Activated T-cell treated with anti-CD3 and anti-CD28 coated beads for 4 hours (primary cell): Measurements from ENCODE around the gene HEMK1.

Experiments
- DNase-seq: peaks from one replicate; pipeline ENCODE4 v3.0.0-alpha.2; 2020

HEMK1 gene, protein sequence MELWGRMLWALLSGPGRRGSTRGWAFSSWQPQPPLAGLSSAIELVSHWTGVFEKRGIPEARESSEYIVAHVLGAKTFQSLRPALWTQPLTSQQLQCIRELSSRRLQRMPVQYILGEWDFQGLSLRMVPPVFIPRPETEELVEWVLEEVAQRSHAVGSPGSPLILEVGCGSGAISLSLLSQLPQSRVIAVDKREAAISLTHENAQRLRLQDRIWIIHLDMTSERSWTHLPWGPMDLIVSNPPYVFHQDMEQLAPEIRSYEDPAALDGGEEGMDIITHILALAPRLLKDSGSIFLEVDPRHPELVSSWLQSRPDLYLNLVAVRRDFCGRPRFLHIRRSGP

DNA sequence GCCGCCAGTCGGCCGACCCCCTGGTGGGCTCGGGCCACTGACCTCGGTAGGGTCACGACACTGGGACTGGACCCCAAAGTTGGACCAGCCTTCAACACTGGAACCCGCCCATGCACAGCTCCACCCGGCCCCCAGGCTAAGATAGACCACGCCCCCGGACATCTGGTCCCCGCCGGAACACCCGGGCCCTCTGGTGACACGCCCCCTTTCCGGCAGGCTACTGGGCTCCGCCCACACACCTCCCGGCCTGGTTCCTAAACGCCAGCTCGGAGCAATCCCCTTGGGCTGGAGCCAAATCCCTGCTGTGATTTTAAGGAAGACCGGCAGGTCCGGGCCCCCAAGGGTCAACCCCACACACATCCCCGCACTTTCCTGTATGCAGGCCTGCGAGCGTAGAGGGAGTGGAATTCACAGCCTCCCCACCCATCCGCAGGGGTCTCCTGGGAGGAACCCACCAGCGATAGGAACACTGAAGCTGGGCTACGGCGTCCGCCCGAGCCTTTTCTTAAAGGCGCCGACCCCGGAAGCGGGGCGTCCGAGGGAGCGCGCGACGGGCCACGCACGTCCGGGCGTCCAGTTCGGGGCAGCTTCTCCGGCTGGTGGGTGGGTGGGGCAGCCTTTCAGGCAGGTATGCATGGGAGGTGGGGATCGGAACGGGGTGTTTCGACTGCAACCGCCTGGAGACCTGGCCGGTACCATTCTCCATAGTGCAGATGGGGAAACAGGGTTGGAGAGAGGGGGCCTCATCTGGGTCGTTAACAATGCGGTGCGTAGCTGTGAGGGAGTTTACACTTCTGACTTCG is at the start of gene HEMK1:
Gene HEMK1 (plus strand): TSS at position 576 of the 803 bp plus-strand sequence. CDS start 1,583 bp downstream, outside the sequence.
- DNase-seq: peak; percentile 88

GRCh38 chr3:50520849-50521248 is 48.5 kb upstream of the HEMK1 start:
- DNase-seq: no peak

DNA sequence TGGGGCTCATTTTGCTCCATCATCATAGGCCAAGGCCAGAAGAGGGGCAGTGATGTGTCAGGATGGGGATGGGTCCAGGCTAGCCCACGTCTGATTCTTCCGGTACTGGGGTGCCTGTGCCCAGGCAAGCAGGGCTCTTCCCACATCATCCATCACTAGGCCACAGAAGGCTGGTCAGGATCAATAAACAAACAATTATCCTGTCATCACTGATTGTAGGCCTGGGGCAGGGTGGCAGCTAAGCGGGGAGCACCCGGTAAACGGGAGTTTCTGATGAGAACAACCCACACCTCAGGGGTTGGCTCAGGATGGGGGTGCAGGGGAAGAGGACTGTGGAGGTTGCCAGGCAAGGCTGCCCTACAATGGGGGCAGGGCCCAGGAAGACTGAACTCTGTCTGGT is 47.8 kb upstream of the HEMK1 start:
- no peak for DNase-seq

DNA sequence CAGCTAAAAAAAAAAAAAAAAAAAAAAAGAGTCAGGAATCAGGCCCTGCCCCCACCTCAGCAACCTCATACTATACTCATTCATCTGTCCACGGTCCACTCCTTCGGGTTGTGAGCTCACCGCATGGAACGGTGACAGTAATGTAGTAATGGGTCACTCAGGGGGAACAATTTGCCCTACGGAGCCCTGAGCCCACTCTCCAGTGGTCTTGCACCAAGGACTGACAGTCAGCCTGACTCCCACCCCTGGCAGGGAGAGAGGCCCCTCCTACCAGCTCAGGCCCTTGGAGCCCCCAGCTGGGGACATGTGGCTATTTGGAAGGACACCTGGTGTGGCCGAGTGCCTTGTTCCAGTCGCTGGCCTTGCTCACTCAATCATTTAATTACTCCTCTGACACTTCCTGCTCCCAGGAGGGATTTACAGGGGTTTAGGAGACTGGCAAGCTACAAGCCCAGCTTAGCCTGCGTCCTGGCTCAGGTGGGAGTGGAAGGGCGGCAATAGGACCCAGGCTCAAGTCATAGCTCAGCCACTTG is 46.0 kb upstream of the HEMK1 start:
- DNase-seq: no peak

DNA sequence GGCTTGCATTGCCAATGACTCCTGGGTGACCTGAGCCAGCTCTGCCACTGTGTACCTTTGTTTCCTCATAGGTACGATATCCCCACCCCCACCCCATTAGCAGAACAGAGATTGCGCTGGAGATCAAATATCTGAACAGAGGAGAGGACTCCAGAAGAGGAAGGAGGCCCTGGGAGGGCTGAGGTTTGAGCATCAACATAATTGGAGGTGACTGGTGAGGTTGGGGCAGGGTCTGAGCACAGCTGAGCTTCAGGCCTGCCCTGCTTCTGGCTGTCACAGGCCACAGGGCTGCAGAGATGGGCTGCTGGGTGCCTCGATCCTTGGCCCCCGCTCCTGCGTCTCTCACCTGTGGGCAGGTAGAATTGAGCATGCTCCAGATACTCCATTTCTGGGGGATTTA is 44.6 kb upstream of the HEMK1 start:
- DNase-seq: no peak

DNA sequence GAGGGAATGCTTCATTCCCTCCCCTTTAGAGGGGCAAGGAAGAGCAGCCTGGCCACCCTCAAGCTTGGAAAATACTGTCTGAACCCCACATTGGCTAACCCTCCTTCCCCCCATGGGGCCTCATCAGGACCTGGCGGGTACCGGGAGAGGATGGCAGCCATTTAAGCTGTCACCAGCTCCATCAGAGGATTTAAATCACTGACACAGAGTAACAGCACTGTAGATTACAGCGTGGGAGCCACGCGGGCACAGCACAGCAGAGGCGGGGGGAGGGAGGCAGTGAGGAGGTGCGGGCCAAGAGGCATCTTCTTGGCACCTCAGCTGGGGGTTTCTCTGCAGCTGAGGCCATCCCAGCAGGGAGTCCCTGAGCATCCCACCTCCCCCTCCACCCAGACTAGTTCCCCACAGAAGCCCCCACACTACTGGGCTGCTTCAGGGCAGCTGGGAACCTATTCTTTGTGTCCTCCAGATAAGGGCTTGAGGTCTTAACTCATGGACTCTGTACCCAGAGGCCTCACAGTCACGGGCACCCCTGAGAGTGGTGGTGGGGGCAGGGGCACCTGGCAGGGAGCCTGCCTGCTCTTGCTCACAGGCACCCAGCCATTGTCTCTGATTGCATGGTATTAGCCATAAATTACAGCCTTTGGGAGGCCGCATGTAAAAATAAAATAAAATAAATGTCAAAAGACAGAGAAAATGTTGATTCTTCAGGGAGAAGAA is 44.0 kb upstream of the HEMK1 start:
- no peak for DNase-seq

DNA sequence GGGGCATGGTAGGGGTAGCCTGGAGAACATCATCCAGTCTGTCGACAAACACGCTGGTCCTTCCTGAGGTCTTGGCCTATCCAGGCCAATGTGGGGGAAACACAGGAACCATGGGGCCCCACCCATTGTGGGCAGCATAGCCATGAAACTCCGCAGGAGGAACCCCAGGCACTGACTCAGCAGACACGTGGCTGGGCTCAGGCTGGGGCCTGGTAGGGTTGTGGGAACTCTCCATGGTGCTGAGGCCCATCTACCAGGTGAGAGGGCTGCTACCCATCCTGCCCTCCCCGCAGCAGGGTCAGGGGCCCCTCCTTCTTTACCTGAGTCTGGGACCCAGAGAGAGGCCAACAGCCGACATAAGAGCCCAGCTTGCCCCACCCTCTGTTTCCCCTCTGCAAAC is 43.3 kb upstream of the HEMK1 start:
- DNase-seq: peak; percentile 31

- DNase-seq: no peak
These were observed 39.0 kb upstream of the HEMK1 start for GRCh38 chr3:50530001-50530970.

GRCh38 chr3:50531201-50531600 is 38.1 kb upstream of the HEMK1 start:
- no peak for DNase-seq

- no peak for DNase-seq
These were observed 37.1 kb upstream of the HEMK1 start for GRCh38 chr3:50532062-50532705.

GRCh38 chr3:50533316-50533715 is 36.0 kb upstream of the HEMK1 start:
- DNase-seq: no peak

DNA sequence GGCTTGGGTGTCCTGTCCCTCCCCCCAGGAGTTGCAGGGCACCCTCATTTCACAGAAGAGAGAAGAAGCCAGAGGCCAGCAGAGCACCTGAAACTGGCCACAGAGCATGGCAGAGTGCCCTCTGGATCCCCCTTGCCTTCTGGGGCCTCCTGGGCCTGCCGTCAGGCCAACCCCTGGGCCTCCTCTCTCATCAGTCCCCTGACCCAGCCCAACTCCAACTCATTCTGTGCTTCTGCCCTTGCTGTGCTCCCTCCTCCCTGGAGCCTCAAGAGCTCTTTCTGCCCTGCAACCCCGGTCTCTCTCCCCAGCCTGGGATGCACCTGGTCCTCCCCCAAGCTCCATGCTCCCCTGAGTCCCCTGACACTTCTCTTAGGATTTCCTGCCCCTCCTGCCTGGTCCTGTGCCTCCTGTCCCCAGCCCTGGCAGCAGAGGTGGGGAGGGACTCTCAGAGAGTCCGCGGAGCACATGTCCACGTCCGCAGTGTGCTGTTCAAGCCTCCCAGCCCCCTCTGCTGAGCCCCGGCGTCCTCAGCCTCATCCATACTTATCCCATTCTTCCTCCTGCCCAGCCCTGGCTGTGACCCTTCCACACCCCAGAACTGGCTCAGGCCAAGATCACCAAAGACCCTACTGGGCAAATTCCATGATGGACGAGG is 35.4 kb upstream of the HEMK1 start:
- no peak for DNase-seq

GRCh38 chr3:50534681-50535330 is 34.5 kb upstream of the HEMK1 start:
- DNase-seq: no peak

DNA sequence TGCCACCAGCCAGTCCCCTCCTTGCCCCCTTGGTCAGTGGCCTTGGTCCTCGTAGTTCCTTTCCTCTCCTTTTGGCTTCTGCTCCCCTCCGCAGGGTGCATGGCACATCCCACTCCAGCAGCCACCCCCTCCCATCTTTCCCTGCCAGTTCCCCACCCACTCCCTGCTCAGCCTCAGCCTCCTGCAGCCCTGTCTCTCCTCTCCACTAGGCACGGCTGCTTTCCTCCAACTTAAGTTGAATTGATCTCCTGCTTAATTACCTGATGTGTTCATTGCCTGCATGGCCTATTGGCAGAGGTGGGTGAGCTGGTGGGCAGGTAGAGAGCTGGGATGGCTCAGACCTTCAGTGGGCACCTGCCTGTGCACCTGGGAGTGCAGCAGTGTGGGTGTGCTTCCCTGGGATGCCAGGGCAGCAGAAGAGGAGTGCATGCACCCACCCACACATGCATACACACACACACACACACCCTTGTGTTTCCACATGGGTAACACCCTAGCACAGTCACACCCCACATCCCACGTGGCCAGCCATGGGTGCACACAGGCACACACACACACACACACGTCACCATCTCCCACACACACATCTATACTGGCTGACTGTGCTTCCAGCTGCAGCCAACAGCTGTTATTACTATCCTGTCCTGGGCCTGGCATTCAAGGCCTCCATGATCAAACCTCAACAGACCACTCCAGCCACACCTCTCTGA is 32.7 kb upstream of the HEMK1 start:
- no peak for DNase-seq

DNA sequence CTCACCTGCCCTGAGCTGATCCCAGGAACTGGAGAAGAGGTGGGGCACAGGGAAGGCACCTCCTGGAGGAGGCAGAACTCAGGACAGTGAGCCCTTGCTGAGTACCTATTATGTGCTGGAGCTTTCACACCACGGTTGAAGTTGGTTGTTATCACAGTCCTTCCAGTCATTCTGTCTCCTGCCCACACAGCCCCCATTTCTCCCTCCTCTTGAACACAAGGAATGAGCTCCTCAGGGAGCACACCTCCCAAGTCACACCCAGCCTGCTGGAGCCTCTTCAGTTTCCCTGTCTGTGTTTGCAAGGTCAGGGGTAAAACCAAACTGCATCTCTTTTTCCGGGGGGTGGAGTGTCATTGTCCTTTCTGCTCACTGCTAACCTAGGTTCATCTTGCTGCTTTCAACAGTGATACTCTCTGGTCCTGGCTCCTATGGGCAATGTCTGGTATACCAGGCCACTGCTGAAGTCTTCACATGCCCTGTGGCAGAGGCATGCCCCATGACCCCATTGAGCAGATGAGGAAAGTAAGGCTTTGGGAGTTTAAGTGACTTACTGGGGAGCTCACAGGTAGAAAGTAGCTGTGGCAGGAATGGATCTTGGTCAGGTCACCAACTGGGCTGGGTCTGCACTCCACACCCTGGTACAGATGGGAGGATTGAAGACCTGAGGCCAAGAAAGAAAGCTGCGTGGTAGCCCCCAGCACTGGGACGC is 31.7 kb upstream of the HEMK1 start:
- DNase-seq: no peak

DNA sequence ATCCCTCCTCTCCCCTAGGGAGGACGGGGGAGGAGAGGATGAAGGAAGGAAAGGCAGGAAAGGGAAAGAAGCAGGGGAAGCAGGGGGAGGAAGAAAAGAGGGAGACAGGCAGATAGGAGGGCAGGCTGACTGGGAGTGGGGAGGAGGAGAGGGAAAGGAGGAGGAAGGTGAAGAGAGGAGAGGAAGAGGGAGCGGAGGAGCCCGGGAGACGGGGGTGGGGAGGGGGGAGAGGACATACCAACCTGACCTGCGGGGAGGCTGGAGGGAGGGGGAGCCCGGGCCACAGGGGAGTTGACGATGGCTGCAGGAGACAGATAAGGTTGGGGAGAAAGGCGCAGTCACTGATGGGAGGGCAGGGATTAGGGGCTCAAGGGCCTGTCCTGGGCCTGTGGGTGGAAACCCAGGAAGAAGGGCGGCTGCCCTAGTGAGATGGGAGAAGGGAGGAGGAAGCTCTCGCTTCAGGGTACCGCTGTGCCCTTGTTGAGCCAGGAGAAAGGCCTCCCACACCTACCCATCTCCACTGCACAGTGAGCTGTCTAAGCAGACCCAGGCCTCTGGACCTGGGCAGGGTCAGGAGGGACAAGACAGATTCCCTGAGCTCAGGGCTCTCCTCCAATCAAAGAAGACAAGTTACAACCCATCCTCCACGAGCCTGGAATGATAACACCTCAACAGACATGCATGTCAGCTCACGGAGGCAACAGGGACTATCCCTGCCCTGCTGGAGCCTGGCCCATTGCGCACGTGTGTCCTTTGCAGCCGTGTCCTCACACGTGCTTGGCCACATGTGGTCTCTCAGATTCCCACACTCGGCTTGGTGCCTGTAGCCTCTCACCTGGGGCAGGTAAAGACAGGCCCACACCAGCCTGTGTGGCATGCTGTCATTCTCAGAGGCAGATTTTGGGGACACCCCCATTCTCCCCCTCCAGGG is 29.7 kb upstream of the HEMK1 start:
- no peak for DNase-seq

- peak; percentile 41 for DNase-seq
These were observed 26.9 kb upstream of the HEMK1 start for GRCh38 chr3:50542177-50543034.
